IMR-90 (cell line): ENCODE data around the gene IQUB. TPM values are rescaled to one million over a fixed set of nuclear protein-coding genes. Genes with fewer than 3 reads are reported as not detected.
A peak's percentile ranks its signal among the peaks of the same experiment; 100 is the strongest.

Source experiments
- ATAC-seq: fragments of 200-7000 bp; cut with Tn5 transposase; 2 replicates; pipeline ENCODE4 v1.9.1; 2020; ENCODE audit warnings: low read depth, mild to moderate bottlenecking, moderate library complexity
- Bru-seq: library from RNA; stranded (reverse); fragments of 400-500 nt; gene quantifications from one replicate; lab custom pipeline; 2021; lab: Mats Ljungman, UMichigan
- BruChase-seq, 2 experiments: library from RNA; stranded (reverse); fragments of 400-500 nt; gene quantifications; one replicate each; lab custom pipeline; 2021; lab: Mats Ljungman, UMichigan
- BruUV-seq: library from RNA; stranded (reverse); fragments of 400-500 nt; replicated peaks from 2 replicates; lab custom pipeline; 2021; lab: Mats Ljungman, UMichigan
- CTCF ChIA-PET: fragments of 300-600 bp; formaldehyde crosslinking; extraction: SDS; loops from one replicate; lab custom pipeline; 2021; ENCODE audit warnings: antibody characterized with exemption; lab: Yijun Ruan, JAX
- POLR2A ChIA-PET: fragments of 300-600 bp; sonication (Branson Sonifier 250); formaldehyde crosslinking; loops from one replicate; lab custom pipeline; 2022; ENCODE audit warnings: antibody characterized with exemption; ENCODE audit not compliant: unreplicated experiment; lab: Charles Lee
- DNase-seq: peaks from one replicate; pipeline ENCODE4 v3.0.0; 2013
- H2AFZ ChIP-seq: replicated peaks from 2 replicates; pipeline ENCODE3; 2013; ENCODE audit warnings: low read length, mild to moderate bottlenecking; ENCODE audit not compliant: poor library complexity
- H2AK5ac ChIP-seq: 2 replicates; pipeline ENCODE4 v1.6.1; 2013; ENCODE audit warnings: low read depth, low read length, inconsistent platforms
- H2AK9ac ChIP-seq: replicated peaks from 2 replicates; pipeline ENCODE3; 2013; ENCODE audit warnings: mild to moderate bottlenecking, low read depth, low read length, moderate library complexity; ENCODE audit not compliant: poor library complexity
- H2BK120ac ChIP-seq: 2 replicates; pipeline ENCODE4 v1.6.1; 2013; ENCODE audit warnings: low read depth, low read length, inconsistent platforms
- H2BK15ac ChIP-seq: 3 replicates; pipeline ENCODE4 v1.6.1; 2013; ENCODE audit warnings: low read depth, low read length, inconsistent platforms
- H2BK20ac ChIP-seq: 2 replicates; pipeline ENCODE4 v1.6.1; 2013; ENCODE audit warnings: low read depth, mild to moderate bottlenecking, inconsistent platforms, low read length, moderate library complexity
- H2BK5ac ChIP-seq: 2 replicates; pipeline ENCODE4 v1.6.1; 2013; ENCODE audit warnings: mild to moderate bottlenecking, low read depth, low read length, inconsistent platforms; ENCODE audit not compliant: poor library complexity, severe bottlenecking
- H3K14ac ChIP-seq: replicated peaks from 2 replicates; pipeline ENCODE4 v1.6.1; 2013; ENCODE audit warnings: low read depth, low read length, inconsistent platforms
- H3K18ac ChIP-seq: 2 replicates; pipeline ENCODE4 v1.6.1; 2013; ENCODE audit warnings: low read depth, low read length, control low read depth
- H3K23ac ChIP-seq: 2 replicates; pipeline ENCODE4 v1.6.1; 2013; ENCODE audit warnings: low read depth, low read length, inconsistent platforms
- H3K27ac ChIP-seq: 2 replicates; pipeline ENCODE4 v1.5.1; 2013; ENCODE audit warnings: mild to moderate bottlenecking, control low read depth, low read length; ENCODE audit not compliant: insufficient read depth
- H3K27me3 ChIP-seq: 2 replicates; pipeline ENCODE4 v1.6.1; 2013; ENCODE audit warnings: low read length; ENCODE audit not compliant: control insufficient read depth, insufficient read depth
- H3K36me3 ChIP-seq: 2 replicates; pipeline ENCODE4 v1.6.1; 2013; ENCODE audit warnings: low read length, mixed read lengths; ENCODE audit not compliant: control insufficient read depth, insufficient read depth
- H3K4ac ChIP-seq: 2 replicates; pipeline ENCODE4 v1.6.1; 2013; ENCODE audit warnings: low read depth, low read length, inconsistent platforms
- H3K4me1 ChIP-seq: 2 replicates; pipeline ENCODE4 v1.6.1; 2013; ENCODE audit warnings: low read length, mixed read lengths; ENCODE audit not compliant: control insufficient read depth, insufficient read depth
- H3K4me2 ChIP-seq: 2 replicates; pipeline ENCODE4 v1.6.1; 2013; ENCODE audit warnings: low read depth, mild to moderate bottlenecking, control low read depth, low read length, moderate library complexity
- H3K4me3 ChIP-seq: 2 replicates; pipeline ENCODE4 v1.5.1; 2013; ENCODE audit warnings: low read depth, mild to moderate bottlenecking, control low read depth, low read length, moderate library complexity; ENCODE audit not compliant: insufficient read depth
- H3K56ac ChIP-seq: 2 replicates; pipeline ENCODE4 v1.6.1; 2013; ENCODE audit warnings: low read length, inconsistent platforms; ENCODE audit not compliant: insufficient read depth; ENCODE audit errors: extremely low read depth
- H3K79me1 ChIP-seq, 2 experiments: 2 replicates each; pipeline ENCODE4 v1.6.1; 2013; ENCODE audit warnings: low read length in 2 of 2, inconsistent platforms in 1 of 2, low read depth in 1 of 2
- H3K9ac ChIP-seq: 2 replicates; pipeline ENCODE4 v1.6.1; 2013; ENCODE audit warnings: low read depth, low read length, control low read depth
- H3K9me1 ChIP-seq: 2 replicates; pipeline ENCODE4 v1.6.1; 2013; ENCODE audit warnings: low read length, inconsistent platforms; ENCODE audit not compliant: insufficient read depth
- H3K9me3 ChIP-seq: 2 replicates; pipeline ENCODE4 v1.6.1; 2013; ENCODE audit warnings: low read length; ENCODE audit not compliant: control insufficient read depth, insufficient read depth
- H4K20me1 ChIP-seq: 2 replicates; pipeline ENCODE4 v1.6.1; 2013; ENCODE audit warnings: low read length, inconsistent platforms; ENCODE audit not compliant: insufficient read depth
- H4K5ac ChIP-seq: 2 replicates; pipeline ENCODE4 v1.6.1; 2013; ENCODE audit warnings: mild to moderate bottlenecking, low read depth, low read length, control low read depth
- H4K8ac ChIP-seq, 2 experiments: 2 replicates each; pipeline ENCODE4 v1.6.1; 2013; ENCODE audit warnings: low read depth in 2 of 2, low read length in 2 of 2, control low read depth in 1 of 2, inconsistent platforms in 1 of 2
- H4K91ac ChIP-seq: 2 replicates; pipeline ENCODE4 v1.6.1; 2013; ENCODE audit warnings: low read depth, low read length, inconsistent platforms; ENCODE audit not compliant: insufficient read depth
- CEBPB ChIP-seq: IDR thresholded peaks from 2 replicates; pipeline ENCODE4 v1.6.1; 2012; ENCODE audit warnings: low read depth, low read length, improper control_type of control experiment
- CTCF ChIP-seq: conservative IDR thresholded peaks from 2 replicates; pipeline ENCODE4 v1.5.1; 2012; ENCODE audit warnings: mild to moderate bottlenecking, low read depth, low read length, improper control_type of control experiment
- ELK1 ChIP-seq: fragments of 150-350 bp; IDR thresholded peaks from 2 replicates; pipeline ENCODE4 v1.6.1; 2016; ENCODE audit warnings: low read depth, mild to moderate bottlenecking, low read length, moderate library complexity, borderline replicate concordance
- MAZ ChIP-seq: IDR thresholded peaks from 2 replicates; pipeline ENCODE4 v1.6.1; 2012; ENCODE audit warnings: low read depth, mild to moderate bottlenecking, low read length, improper control_type of control experiment, moderate library complexity, borderline replicate concordance
- NFE2L2 ChIP-seq: fragments of 150-350 bp; IDR thresholded peaks from 2 replicates; pipeline ENCODE4 v1.6.1; 2016; ENCODE audit warnings: low read depth, mild to moderate bottlenecking, low read length
- POLR2A ChIP-seq: IDR thresholded peaks from 2 replicates; pipeline ENCODE4 v1.6.1; 2012; ENCODE audit warnings: mild to moderate bottlenecking, low read depth, low read length
- RAD21 ChIP-seq: IDR thresholded peaks from 2 replicates; pipeline ENCODE4 v1.6.1; 2012; ENCODE audit warnings: low read length, improper control_type of control experiment
- RFX5 ChIP-seq: IDR thresholded peaks from 2 replicates; pipeline ENCODE4 v1.8.0; 2012; ENCODE audit warnings: low read depth, mild to moderate bottlenecking, low read length, moderate library complexity
- SMC3 ChIP-seq: fragments of 150-350 bp; IDR thresholded peaks from 2 replicates; pipeline ENCODE4 v1.6.1; 2016; ENCODE audit warnings: low read depth, mild to moderate bottlenecking, antibody characterized with exemption, low read length, moderate library complexity
- WGBS, 2 experiments: methylation state at CpG; one replicate each; pipeline versions ENCODE4 v1.1.5 to v1.1.7; 2013; ENCODE audit warnings: missing lambda C conversion rate in 2 of 2; ENCODE audit not compliant: insufficient read length in 1 of 2; ENCODE audit errors: extremely low coverage in 2 of 2; 5-methylcytosine and 5-hydroxymethylcytosine counted together
- dilution Hi-C: fragments of 300-500 bp; cut with HindIII; formaldehyde crosslinking; loops from one replicate; pipeline ENCODE4 v1.14.3; 2018; ENCODE audit warnings: low sequenced_read_pairs; ENCODE audit not compliant: unreplicated experiment
- in situ Hi-C: fragments of 300-500 bp; cut with MboI; formaldehyde crosslinking; loops from 3 replicates; pipeline ENCODE4 v1.14.3; 2019; ENCODE audit warnings: low sequenced_read_pairs, inconsistent platforms, mixed read lengths
- intact Hi-C: fragments of 100-400 bp; cut with micrococcal nuclease; formaldehyde crosslinking; loops from 2 replicates; pipeline ENCODE4 v1.10.0; 2022
- long read RNA-seq: library from polyadenylated mRNA; unstranded; transcript quantifications from one replicate; pipeline ENCODE4 v2.0.0, GENCODE V29; 2021; ENCODE audit not compliant: unreplicated experiment
- polyA plus RNA-seq, 3 experiments: library from polyadenylated mRNA; depleted of rRNA; stranded (reverse); fragments of >200 nt; gene quantifications; 2 replicates each; pipeline ENCODE4 v1.2.3, GENCODE V29; 2012; ENCODE audit warnings: low replicate concordance in 1 of 3
- total RNA-seq: library from RNA; depleted of rRNA; stranded (reverse); fragments of >200 nt; gene quantifications from 2 replicates; pipeline ENCODE4 v1.2.3, GENCODE V29; 2012; rRNA removed

Gene IQUB
- total RNA-seq (0.18 and 0.28 TPM in 2 replicates), polyA plus RNA-seq (2012; rRNA removed) (0.05 and 0.06 TPM in 2 replicates), Bru-seq, nascent RNA (percentile 17 among the genes with signal in this experiment), BruChase-seq, experiment 1, labeled RNA remaining after a 6-hour chase (percentile 21 among the genes with signal in this experiment), BruChase-seq, experiment 2, labeled RNA remaining after a 2-hour chase (percentile 22 among the genes with signal in this experiment)
- 0.01 TPM in 2 replicates for polyA plus RNA-seq (2012; cell fraction: cytosol; rRNA removed)
- polyA plus RNA-seq (2012; cell fraction: nucleus; rRNA removed; ENCODE audit: low replicate concordance), result 0.02 and 0.11 TPM in 2 replicates
- long read RNA-seq, result 0 reads

DNA sequence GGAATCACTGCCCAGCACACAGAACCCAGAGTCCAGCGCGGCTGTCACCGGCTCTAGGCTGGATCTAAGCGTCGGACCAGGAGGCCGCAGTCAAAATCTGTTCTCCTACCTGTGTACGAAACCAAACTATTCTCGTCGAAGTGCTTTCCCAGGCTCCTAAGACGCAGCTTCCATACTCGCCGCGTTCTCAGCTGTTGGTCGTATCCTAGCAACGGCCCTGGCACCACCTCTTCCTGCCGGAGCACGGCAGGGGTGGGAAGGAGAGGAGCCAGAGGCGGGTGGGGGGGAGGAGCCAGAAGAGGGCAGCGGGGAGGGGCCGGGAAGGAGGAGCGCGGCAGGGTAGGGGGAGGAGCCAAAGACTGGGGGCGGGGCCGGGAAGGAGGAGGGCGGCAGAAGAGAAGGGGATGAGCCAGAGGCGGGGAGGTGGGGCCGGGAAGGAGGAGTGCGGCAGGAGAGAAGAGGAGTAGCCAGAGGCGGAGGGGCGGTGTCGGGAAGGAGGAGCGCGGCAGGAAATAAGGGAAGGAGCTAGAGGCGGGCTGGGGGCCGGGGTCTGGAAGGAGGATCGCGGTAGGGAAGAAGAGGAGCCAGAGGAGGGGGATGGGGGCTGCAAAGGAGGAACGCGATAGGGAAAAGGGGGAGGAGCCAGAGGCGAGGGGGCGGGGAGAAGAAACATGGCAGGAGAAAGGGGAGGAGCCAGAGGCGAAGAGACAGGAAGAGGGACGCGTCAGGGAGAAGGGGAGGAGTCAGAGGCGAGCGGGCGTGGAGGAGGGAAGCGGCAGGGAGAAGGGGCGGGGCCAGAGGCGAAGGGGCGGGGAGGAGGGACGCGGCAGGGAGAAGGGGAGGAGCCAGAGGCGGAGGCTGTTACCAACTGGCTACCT is at the start of gene IQUB:
IQUB (minus strand) TSS at position 213 of the 878 bp plus-strand sequence. CDS start 22,255 bp downstream, outside the sequence.
- ChIA-PET CTCF (interaction anchor here (0.6 kb wide), 1 partner anchor 1398 kb away, joined by 3 read pairs; no protein-coding TSS in a partner anchor), POLR2A (no interaction called here)
- peak within 1 kb of the TSS; percentile 86 for H2AFZ ChIP-seq
- peak within 1 kb of the TSS; percentile 72 for H3K9ac ChIP-seq
- H3K4me3 ChIP-seq, result peak within 1 kb of the TSS; percentile 82
- no peak within 1 kb of the TSS for H4K91ac ChIP-seq
- H3K4me2 ChIP-seq, result peak within 1 kb of the TSS; percentile 85
- H3K4ac ChIP-seq, result peak within 1 kb of the TSS; percentile 10; the same call in 1 of the 2 replicates
- H3K14ac ChIP-seq, result no peak within 1 kb of the TSS
- 0 out of 2 replicates have a peak within 1 kb of the TSS, but pooled peaks have one; percentile 33 for H4K5ac ChIP-seq
- no peak within 1 kb of the TSS for H2AK9ac ChIP-seq
- H2BK120ac ChIP-seq, result peak within 1 kb of the TSS; percentile 74; the same call in 1 of the 2 replicates
- DNase-seq, result peak; percentile 95
- no peak for TF ChIP-seq RFX5
- no peak for TF ChIP-seq RAD21
- no peak for TF ChIP-seq SMC3
- peak; percentile 60; the same call in 1 of the 2 replicates for TF ChIP-seq POLR2A
- TF ChIP-seq ELK1, result no peak
- no peak for TF ChIP-seq CEBPB
- peak; percentile 72; the same call in 1 of the 2 replicates for TF ChIP-seq MAZ
- no peak for TF ChIP-seq NFE2L2
- TF ChIP-seq CTCF, result no peak
- no peak within 1 kb of the TSS for H2BK15ac ChIP-seq
- no peak within 1 kb of the TSS for H2AK5ac ChIP-seq
- H4K8ac ChIP-seq, result peak within 1 kb of the TSS in 1 of 2 experiments; percentile 30; a peak in 1 of 4 replicates
- in situ Hi-C loops (no loop called here), intact Hi-C loops (loop anchor here (1.0 kb wide), 1 partner anchor 23 kb away; the partner anchor contains the start of gene NDUFA5), dilution Hi-C loops (no loop called here)
- no TSS peak for BruUV-seq
- H3K4me1 ChIP-seq, result peaks cover 5% of the 10 kb centered on the region; the same call in 1 of the 2 replicates
- H3K56ac ChIP-seq, result no peak within 1 kb of the TSS
- no peaks in the 10 kb centered on the region for H3K27me3 ChIP-seq
- no peaks in the 10 kb centered on the region for H3K9me1 ChIP-seq
- no peak within 1 kb of the TSS for H3K23ac ChIP-seq
- no peak within 1 kb of the TSS for H2BK20ac ChIP-seq
- no peaks in the 10 kb centered on the region for H3K36me3 ChIP-seq
- ATAC-seq, result peak; percentile 92
- no peaks in the 10 kb centered on the region for H3K79me1 ChIP-seq
- peak within 1 kb of the TSS; percentile 97 for H3K27ac ChIP-seq
- H4K20me1 ChIP-seq, result no peaks in the 10 kb centered on the region
- 0% methylated on average over 18 of the region's 54 CpGs; no CpG with 5 or more reads in 1 of the 2 experiments for WGBS, 2 experiments
- no peaks in the 10 kb centered on the region for H3K9me3 ChIP-seq
- H3K18ac ChIP-seq, result peak within 1 kb of the TSS; percentile 62; the same call in 1 of the 2 replicates
- H2BK5ac ChIP-seq, result peak within 1 kb of the TSS; percentile 48
